Ecto neural progenitor cell (in vitro differentiated cells): Measurements from ENCODE around the gene NELFCD.
A peak's percentile ranks its signal among the peaks of the same experiment; 100 is the strongest.
"Not testable (repeated sequence)": the region's sequence is repeated elsewhere in the genome, so short reads cannot be mapped to it uniquely, and the experiment has no call there.

Experiments
- DNase-seq: peaks from one replicate; pipeline ENCODE4 v3.0.0-alpha.2; 2018; ENCODE audit warnings: low spot score

The NELFCD gene

DNA sequence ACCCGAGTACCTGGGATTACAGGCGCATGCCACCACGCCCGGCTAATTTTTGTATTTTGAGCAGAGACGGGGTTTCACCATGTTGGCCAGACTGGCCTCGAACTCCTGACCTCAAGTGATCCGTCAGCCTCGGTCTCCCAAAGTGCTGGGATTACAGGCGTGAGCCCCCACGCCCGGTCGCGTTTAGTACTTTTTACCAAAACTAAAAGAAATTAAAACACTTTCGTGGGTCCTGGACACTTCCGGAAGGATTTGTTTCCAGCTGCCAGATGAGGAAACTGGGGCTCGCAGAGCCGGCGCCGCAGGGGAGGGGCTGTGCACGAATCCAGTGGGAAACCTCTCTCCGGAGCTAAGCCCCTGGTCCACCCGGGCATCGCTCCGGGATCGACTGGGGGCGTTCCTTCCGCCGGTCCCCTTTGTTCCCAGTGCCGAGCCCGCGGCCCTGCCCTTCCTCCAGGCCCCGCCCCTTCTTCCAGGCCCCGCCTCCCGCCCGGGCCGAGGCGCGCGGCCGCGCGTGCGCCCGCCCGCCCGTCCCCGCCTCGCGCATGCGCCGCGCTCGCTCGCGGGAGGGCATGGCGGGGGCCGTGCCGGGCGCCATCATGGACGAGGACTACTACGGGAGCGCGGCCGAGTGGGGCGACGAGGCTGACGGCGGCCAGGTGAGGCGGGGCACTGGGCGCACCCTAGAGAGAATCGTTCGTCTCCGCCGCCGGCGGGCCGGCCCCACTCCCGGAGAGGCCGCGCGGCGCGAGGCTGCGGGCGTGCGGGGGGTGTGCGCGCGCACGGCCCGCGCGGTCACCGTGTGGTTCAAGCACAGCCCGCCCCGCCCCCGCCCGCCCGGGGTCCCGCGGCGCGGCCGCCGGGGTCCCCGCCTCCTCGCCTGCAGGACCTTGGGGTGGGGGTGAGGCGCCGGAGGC, at the start of gene NELFCD:
NELFCD (plus strand) TSS at position 546 of the 917 bp plus-strand sequence; CDS start at position 600, 54 bp downstream.
- DNase-seq = peak; percentile 92

DNA sequence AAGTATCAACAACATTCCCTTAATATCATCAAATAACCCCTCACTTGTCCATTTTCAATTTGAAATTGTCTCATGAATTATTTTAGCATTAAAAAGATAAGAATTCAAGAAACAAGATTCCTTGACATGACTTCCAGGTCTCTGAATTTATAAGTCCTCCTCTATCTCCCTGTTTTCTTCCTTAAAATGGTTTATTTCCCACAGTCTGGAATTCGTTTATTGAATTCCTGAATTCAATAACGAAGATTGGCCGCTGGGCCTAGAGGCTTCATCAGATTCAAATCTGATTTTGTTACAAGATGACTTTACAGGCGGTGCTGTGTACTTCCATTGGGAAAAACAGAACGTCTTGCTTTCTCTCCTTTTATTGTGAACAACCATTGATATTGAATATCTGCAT, 48.9 kb upstream of the NELFCD start:
- no peak for DNase-seq

DNA sequence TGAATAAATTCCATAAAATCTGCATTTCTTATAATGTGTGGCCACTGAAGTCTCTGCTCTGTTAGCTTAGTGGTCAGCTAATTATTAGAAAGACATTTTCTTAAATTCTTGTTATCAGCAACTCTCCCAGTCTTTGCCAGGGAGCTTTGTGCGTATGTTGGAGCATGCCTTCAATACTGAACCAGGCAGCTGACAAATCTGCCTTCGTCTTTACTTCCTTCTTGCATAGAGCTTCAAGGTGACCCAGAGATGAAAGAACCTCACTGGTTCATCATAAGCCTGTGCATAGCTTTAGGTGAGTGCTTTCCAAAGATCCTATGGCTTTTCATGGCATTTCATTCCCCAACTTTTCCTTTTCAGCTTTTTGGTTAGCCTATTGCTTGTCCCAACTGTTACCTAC, 43.0 kb upstream of the NELFCD start:
- no peak for DNase-seq

DNA sequence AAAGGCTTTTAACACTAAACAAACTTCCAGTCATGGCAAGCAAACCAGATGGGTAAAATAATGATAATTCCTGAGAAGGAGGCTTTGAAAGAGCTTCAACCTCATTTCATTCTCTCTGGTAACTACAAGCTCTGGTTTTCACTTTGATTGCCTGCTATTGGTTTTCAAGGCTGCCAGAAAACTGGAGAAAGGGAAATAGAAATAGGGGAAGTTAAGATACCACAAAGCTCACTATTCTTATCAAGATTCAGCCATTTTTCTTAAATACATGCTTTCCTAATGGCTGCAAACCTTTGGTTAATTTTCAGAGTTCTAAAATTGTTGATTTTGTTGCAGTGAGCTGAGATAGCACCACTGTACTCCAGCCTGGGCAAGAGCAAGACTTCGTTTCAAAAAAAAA, 42.5 kb upstream of the NELFCD start:
- no peak for DNase-seq

GRCh38 chr20:58941471-58941870, 39.6 kb upstream of the NELFCD start:
- DNase-seq = no peak

GRCh38 chr20:58942549-58942948, 38.5 kb upstream of the NELFCD start:
- DNase-seq = no peak

DNA sequence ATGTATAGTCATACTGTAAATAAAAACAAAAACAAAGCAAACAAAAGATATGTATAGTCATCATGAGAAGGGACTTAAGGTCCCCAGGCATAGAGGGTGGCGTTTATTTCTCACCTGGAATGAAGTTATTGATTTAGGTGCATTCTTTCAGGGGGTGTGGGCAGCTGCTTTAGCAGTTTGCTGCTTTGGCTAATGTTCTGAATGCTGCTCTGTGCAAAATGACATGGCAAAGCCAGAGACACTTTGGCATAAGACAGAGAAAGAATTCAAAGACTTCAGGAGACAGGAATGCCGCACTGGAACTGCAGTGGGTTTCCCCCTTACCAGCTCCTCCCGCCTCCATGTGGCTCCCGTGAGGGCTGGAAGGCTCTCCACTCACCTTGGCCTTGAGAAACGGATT, 36.4 kb upstream of the NELFCD start:
- no peak for DNase-seq

- DNase-seq = no peak
Observed at GRCh38 chr20:58945965-58946631, 35.0 kb upstream of the NELFCD start.

DNA sequence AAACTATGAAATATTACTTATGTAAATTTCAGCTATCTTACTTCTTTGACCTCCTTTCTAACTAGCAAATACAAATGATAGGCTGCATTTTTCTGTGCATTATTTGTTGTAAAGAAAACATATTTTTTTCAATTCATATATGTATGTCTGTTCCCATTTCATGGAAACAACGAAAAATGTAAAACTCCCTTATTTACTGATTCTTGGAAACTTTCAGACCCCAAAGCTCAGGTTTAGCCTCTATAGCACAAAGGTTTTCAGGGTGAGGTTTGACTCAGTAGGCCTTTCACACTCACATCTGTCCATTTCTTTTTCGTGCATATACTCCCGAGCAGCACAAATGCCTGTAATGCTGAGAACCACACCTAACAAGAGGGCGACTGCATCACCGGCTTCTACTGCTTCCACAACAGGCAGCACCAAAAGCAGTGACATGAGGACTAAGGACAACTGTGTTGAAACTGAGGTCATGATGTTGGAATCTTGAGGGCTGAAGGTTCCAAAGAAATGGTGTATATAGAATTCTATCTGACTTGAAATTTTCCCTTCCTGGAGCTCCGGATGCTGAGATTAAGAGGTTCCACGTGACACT, 33.2 kb upstream of the NELFCD start:
- not testable (repeated sequence) for DNase-seq

DNA sequence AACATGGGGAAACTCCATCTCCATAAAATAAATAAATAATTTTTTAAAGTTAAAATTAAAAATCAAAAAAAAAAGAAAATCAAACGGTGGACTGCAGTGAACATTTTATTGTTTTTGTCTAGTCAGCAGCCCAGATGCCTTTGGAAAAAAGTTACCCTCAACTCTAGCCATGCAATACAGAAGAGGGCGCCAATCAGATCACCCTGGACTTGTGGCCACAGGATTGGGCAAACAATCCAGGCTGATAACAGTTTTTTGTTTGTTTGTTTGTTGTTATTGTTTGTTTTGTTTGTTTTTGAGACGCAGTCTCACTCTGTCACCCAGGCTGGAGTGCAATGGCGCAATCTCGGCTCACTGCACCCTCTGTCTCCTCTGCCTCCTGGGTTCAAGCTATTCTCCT, 30.5 kb upstream of the NELFCD start:
- no peak for DNase-seq

- DNase-seq = no peak
Observed at GRCh38 chr20:58953050-58953449, 28.0 kb upstream of the NELFCD start.

- DNase-seq = no peak
Observed at GRCh38 chr20:58956078-58956477, 25.0 kb upstream of the NELFCD start.

DNA sequence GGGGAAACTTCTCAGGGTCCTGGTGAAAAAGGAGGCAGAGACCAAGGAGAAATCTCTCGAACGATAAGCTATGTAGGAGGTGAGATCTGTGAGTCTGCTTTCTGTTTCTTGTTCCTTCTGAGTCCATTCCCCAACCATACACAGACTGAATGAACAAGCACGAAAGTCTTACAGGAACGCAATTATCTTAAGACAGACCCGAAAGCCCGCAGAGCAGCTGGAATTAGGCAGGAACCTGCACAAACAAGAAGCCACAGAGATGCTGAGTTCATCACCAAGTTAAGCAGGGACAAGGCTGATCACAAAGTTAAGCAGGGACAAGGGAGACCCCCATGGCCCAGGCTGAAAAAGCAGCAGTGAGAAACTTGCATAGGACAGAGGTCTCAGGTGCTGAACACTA, 21.4 kb upstream of the NELFCD start:
- no peak for DNase-seq

DNA sequence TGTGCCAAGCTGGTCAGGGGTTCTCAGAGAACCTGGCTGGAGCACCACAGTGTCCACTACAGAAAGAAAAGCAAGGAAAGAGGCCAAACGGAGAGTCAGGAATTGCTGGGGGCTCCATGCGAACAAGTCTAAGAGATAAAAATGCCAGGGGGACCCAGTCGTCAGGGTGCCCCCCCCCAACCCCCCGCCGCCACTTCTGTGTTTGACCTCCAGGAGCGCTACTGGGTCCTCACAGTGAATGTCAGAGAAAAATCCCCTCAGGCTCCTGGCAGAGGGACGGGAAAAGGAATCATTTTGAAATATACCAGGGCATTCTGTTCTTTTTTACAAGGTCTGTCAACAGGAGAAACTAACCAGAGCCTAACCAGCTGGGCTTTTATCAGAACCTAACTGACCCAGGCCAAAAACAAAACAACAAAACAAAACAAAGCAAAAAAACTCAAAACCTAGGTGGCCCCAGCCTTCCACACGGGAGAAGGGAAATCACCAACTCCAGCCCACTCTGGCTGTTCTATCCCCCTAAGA, 17.9 kb upstream of the NELFCD start:
- DNase-seq = peak; percentile 42

- DNase-seq = not testable (repeated sequence)
Observed at GRCh38 chr20:58963922-58964321, 17.1 kb upstream of the NELFCD start.

DNA sequence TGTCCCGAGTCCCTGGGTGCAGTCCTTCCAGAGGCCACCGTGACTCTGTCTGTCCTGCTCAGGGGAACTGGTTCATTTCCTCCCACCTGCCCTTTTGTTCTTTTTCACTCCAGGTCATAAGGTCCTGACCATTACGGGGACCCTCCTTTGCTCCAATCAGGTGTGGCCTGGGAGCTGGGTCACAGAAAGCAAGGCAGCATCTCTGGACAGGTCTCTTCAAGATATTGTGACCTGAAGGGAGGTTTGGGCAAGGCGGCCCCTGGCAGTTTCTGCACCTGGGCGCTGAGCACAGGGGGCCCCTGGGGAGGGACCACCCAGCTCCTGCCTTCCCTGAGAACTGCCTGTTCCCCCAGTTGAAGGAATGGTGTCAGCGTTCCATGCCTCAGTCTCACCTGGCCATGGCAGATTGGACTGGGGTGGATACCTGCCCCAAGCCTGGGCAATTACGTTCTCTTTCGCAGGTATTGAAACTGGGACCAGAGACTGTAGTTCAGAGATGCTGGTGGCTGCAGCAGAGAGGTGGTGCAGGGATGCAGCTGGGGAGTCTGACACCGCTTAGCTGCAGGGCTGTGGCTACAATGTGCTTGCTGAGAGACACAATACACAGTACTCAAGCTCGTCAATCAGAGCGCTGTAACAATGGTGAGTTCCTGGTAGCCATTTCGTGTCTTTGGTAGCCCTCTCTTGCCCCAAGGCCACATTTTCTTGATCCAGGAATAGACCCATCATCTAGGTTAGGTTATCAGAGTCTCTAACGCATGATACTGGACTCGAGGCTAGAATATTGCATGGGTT, 15.6 kb upstream of the NELFCD start:
- peak; percentile 39 for DNase-seq

DNA sequence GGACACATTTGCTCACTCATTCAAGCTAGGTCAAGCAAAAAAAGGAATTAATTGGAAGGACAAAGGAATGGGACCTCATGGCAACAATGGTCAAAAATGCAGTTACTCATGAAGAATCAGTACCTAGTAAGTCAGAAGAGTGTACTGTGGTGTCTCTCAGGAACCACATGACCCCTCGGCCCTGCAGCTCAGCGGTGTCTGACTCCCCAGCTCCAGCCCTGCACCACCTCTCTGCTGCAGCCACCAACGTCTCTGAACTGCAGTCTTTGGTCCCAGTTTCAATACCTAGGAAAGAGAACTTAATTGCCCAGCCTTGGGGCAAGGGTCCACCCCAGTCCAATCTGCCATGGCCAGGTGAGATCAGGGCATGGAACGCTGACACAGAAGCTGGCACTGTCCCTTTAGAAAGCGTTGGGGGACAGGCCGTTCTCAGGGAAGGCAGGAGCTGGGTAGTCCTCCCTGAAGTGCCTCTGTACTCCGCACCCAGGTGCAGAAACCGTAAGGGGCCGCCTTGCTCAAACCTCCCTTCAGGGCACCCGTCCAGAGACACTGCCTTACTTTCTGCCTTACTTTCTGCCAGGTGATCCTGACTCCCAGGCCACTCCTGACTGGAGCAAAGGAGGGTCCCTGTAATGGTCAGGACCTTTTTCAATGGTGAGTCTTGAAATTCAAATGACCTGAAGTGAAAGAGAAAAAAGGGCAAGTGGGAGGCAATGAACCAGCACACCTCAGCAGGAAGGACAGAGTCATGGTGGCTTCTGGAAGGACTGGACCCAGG, 13.2 kb upstream of the NELFCD start:
- peak; percentile 37 for DNase-seq

DNA sequence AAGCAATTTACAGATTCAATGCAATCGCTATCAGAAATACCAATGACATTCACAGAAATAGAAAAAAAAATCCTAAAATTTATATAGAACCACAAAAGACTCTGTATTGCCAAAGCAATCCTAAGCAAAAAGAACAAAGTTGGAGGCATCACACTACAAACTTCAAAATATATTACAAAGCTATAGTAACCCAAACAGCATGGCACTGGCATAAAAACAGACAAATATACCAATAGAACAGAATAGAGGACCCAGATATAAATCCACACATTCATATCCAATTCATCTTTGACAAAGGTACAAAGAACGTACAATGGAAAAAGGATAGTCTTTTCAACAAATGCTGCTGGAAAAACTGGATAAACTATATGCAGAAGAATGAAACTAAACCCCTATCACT, 11.6 kb upstream of the NELFCD start:
- DNase-seq = no peak

GRCh38 chr20:58970146-58970545, 10.9 kb upstream of the NELFCD start:
- DNase-seq = no peak

- DNase-seq = peak; percentile 17
Observed at GRCh38 chr20:58971429-58971828, 9.6 kb upstream of the NELFCD start.

GRCh38 chr20:58973179-58973578, 7.9 kb upstream of the NELFCD start:
- DNase-seq = peak; percentile 23
